ENCODE results near the gene NUP50.

- TF ChIP-seq CTCF (conservative IDR thresholded peaks at IDR 0.05 in 1 of 2, IDR thresholded peaks at IDR 0.05 in 1 of 2; ENCODE audit: low read depth in 1 of 2, low read length in 2 of 2) (no peak), EZH2 (IDR thresholded peaks at IDR 0.05; ENCODE audit: low read length, missing control alignments) (no peak)
These were observed 18.8 kb upstream of the NUP50 start for GRCh38 chr22:45144916-45145315.

Data from fibroblast of lung (primary cell).